ENCODE data around the gene C3orf20. TPM values are rescaled to one million over a fixed set of nuclear protein-coding genes. Genes with fewer than 3 reads are reported as not detected.

C3orf20 gene
- total RNA-seq, 1 experiment from 2014 or later: not detected

DNA sequence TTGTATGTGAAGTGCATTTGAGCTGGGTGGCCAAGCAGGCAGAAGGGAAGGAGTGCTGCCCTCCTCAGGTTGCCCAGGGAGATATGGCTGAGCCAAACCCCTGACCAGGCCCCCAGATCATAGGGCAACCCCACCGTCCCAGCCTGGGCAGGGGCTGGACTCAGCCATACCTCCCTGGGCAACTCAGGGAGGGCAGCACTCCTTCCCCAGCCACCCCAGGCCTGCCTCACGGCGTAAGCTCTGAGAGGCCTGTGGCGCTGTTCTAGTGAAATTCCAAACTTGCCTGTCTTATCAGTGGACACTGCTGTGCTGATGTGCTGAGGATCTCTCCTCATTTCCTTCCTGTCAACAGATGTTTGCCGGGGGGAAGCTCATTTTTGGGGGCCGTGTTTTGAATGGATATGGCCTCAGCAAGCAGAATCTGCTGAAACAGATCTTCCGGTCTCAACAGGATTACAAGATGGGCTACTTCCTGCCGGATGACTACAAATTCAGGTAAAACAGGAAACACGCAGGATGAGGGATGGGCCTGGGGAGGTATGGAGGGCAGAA lies 86.3 kb downstream of the C3orf20 start:
- ChIA-PET POLR2A (no interaction called here), CTCF (interaction anchor here (0.7 kb wide), 1 partner anchor 152 kb away, joined by 7 read pairs; no protein-coding TSS in a partner anchor)
- Histone ChIP-seq H3K27ac (ENCODE audit: low read length) (no peak overlapping the region), H3K4me1 (ENCODE audit: control insufficient read depth, insufficient read depth, low read length) (no peaks in the 10 kb centered on the region), H3K27me3 (ENCODE audit: control insufficient read depth, insufficient read depth, low read length) (no peaks in the 10 kb centered on the region), H3K36me3 (ENCODE audit: control insufficient read depth, insufficient read depth, low read length) (no peaks in the 10 kb centered on the region), H3K4me3 (ENCODE audit: low read depth in 2 of 2, low read length in 2 of 2) (no peak overlapping the region), H3K9me3 (ENCODE audit: control insufficient read depth, insufficient read depth, low read depth, low read length) (no peaks in the 10 kb centered on the region)
- no TSS peak for BruUV-seq (replicated peaks)
- DNase-seq (ENCODE audit: low read depth, low spot score): no peak
- in situ Hi-C loops (cut with HindIII; ENCODE audit: low pct_unique_long_range_greater_than_20kb, low sequenced_read_pairs): no loop called here
- ATAC-seq: peak; percentile 67; the same call in 1 of the 2 replicates
- intact Hi-C loops (cut with micrococcal nuclease; ENCODE audit: unreplicated experiment): no loop called here
- TF ChIP-seq, protein P1, sequence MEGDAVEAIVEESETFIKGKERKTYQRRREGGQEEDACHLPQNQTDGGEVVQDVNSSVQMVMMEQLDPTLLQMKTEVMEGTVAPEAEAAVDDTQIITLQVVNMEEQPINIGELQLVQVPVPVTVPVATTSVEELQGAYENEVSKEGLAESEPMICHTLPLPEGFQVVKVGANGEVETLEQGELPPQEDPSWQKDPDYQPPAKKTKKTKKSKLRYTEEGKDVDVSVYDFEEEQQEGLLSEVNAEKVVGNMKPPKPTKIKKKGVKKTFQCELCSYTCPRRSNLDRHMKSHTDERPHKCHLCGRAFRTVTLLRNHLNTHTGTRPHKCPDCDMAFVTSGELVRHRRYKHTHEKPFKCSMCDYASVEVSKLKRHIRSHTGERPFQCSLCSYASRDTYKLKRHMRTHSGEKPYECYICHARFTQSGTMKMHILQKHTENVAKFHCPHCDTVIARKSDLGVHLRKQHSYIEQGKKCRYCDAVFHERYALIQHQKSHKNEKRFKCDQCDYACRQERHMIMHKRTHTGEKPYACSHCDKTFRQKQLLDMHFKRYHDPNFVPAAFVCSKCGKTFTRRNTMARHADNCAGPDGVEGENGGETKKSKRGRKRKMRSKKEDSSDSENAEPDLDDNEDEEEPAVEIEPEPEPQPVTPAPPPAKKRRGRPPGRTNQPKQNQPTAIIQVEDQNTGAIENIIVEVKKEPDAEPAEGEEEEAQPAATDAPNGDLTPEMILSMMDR (IDR thresholded peaks at IDR 0.05): no peak
- TF ChIP-seq TCF7L2 (IDR thresholded peaks at IDR 0.05; ENCODE audit: low read depth, low read length): no peak
- no peak for TF ChIP-seq POLR2AphosphoS5 (IDR thresholded peaks at IDR 0.05; ENCODE audit: low read depth, low read length)
- TF ChIP-seq SIN3A (IDR thresholded peaks at IDR 0.05; ENCODE audit: borderline replicate concordance, insufficient read depth, low read depth, low read length): no peak
- TF ChIP-seq, protein P2, sequence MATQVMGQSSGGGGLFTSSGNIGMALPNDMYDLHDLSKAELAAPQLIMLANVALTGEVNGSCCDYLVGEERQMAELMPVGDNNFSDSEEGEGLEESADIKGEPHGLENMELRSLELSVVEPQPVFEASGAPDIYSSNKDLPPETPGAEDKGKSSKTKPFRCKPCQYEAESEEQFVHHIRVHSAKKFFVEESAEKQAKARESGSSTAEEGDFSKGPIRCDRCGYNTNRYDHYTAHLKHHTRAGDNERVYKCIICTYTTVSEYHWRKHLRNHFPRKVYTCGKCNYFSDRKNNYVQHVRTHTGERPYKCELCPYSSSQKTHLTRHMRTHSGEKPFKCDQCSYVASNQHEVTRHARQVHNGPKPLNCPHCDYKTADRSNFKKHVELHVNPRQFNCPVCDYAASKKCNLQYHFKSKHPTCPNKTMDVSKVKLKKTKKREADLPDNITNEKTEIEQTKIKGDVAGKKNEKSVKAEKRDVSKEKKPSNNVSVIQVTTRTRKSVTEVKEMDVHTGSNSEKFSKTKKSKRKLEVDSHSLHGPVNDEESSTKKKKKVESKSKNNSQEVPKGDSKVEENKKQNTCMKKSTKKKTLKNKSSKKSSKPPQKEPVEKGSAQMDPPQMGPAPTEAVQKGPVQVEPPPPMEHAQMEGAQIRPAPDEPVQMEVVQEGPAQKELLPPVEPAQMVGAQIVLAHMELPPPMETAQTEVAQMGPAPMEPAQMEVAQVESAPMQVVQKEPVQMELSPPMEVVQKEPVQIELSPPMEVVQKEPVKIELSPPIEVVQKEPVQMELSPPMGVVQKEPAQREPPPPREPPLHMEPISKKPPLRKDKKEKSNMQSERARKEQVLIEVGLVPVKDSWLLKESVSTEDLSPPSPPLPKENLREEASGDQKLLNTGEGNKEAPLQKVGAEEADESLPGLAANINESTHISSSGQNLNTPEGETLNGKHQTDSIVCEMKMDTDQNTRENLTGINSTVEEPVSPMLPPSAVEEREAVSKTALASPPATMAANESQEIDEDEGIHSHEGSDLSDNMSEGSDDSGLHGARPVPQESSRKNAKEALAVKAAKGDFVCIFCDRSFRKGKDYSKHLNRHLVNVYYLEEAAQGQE (IDR thresholded peaks at IDR 0.05; ENCODE audit: insufficient read depth in 1 of 2, low read depth in 2 of 2, low read length in 1 of 2): no peak

DNA sequence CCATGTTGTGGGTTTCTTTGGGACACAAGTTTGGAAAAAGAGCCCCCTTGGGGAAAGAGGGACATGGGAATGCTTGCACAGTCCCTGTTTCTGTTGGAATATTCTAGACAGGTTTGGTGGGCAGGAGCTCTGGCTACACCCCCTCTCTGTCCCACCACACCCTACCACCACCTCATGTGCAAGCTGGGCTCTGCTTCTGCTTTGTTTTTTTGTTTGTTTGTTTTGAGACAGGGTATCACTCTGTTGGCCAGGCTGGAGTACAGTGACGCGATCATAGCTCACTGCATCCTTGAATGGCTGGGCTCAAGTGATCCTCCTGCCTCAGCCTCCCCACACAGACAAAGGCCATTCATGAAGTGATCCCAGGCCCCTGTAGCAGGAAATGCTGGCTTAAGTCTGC lies 86.9 kb downstream of the C3orf20 start:
- TF ChIP-seq, protein P1 (IDR thresholded peaks at IDR 0.05): no peak
- TF ChIP-seq, protein P2 (IDR thresholded peaks at IDR 0.05; ENCODE audit: insufficient read depth in 1 of 2, low read depth in 2 of 2, low read length in 1 of 2): no peak
- TF ChIP-seq TCF7L2 (IDR thresholded peaks at IDR 0.05; ENCODE audit: low read depth, low read length): no peak
- no peak for TF ChIP-seq POLR2AphosphoS5 (IDR thresholded peaks at IDR 0.05; ENCODE audit: low read depth, low read length)
- no peak for TF ChIP-seq SIN3A (IDR thresholded peaks at IDR 0.05; ENCODE audit: borderline replicate concordance, insufficient read depth, low read depth, low read length)
- in situ Hi-C loops (cut with HindIII; ENCODE audit: low pct_unique_long_range_greater_than_20kb, low sequenced_read_pairs) (no loop called here), intact Hi-C loops (cut with micrococcal nuclease; ENCODE audit: unreplicated experiment) (no loop called here)
- no peak overlapping the region for H3K27ac ChIP-seq (ENCODE audit: low read length)
- ATAC-seq: no peak
- no peak overlapping the region for H3K4me3 ChIP-seq (ENCODE audit: low read depth in 2 of 2, low read length in 2 of 2)
- CTCF ChIA-PET: no interaction called here
- POLR2A ChIA-PET: no interaction called here
- no peaks in the 10 kb centered on the region for H3K36me3 ChIP-seq (ENCODE audit: control insufficient read depth, insufficient read depth, low read length)
- H3K27me3 ChIP-seq (ENCODE audit: control insufficient read depth, insufficient read depth, low read length): no peaks in the 10 kb centered on the region
- H3K9me3 ChIP-seq (ENCODE audit: control insufficient read depth, insufficient read depth, low read depth, low read length): no peaks in the 10 kb centered on the region
- no peaks in the 10 kb centered on the region for H3K4me1 ChIP-seq (ENCODE audit: control insufficient read depth, insufficient read depth, low read length)
- no TSS peak for BruUV-seq (replicated peaks)
- DNase-seq (ENCODE audit: low read depth, low spot score): no peak
